ENCODE results near the gene CXCR5. TPM values are rescaled to one million over a fixed set of nuclear protein-coding genes. Genes with fewer than 3 reads are reported as not detected.
A peak's percentile ranks its signal among the peaks of the same experiment; 100 is the strongest.

The CXCR5 gene
- total and polyA plus RNA-seq, 8 donors, result 0.10 TPM; not detected in 7

- Histone ChIP-seq H3K27ac (no peak overlapping the region), H3K4me1 (no peaks in the 10 kb centered on the region), H3K4me3 (no peak overlapping the region), H3K27me3 (no peaks in the 10 kb centered on the region), H3K36me3 (no peaks in the 10 kb centered on the region), H3K9me3 (no peaks in the 10 kb centered on the region)
- TF ChIP-seq CTCF (IDR thresholded peaks at IDR 0.05), result no peak
- intact Hi-C loops (cut with DNase I), result no loop called here
- DNase-seq, result no peak
- ATAC-seq, result no peak
Observed at GRCh38 chr11:118857385-118857784, 26.3 kb upstream of the CXCR5 start.

- TF ChIP-seq CTCF (IDR thresholded peaks at IDR 0.05), result no peak
- ATAC-seq, result no peak
- intact Hi-C loops (cut with DNase I), result no loop called here
Observed at GRCh38 chr11:118859973-118860372, 23.7 kb upstream of the CXCR5 start.

DNA sequence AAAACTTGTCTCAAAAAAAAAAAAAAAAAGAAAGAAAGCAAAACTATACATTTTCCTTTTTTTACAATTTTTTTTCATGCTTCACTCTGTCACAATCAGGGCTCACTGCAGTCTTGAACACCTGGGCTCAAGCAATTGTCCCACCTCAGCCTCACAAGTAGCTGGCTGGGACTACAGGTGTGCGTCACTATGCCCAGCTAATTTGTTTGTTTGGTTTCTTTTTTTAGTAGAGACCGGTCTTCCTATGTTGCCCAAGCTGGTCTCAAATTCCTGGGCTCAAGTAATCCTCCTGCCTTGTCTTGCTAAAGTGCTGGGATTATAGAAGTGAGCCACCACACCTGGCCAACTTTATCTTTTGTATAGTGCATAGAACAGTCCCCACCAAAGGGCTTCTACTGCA, 15.0 kb upstream of the CXCR5 start:
- TF ChIP-seq CTCF (IDR thresholded peaks at IDR 0.05), result no peak
- H3K9me3 ChIP-seq, result no peaks in the 10 kb centered on the region
- no peak for ATAC-seq
- intact Hi-C loops (cut with DNase I), result no loop called here
- H3K4me1 ChIP-seq, result peaks cover 0 to 19% of the 10 kb centered on the region in 2 donors
- H3K36me3 ChIP-seq, result no peaks in the 10 kb centered on the region
- H3K4me3 ChIP-seq, result no peak overlapping the region
- DNase-seq, result peak in 1 of 4 donors; percentile 16
- no peak overlapping the region for H3K27ac ChIP-seq
- H3K27me3 ChIP-seq, result no peaks in the 10 kb centered on the region

More at GRCh38 chr11:118859973-118860372, 23.7 kb upstream of the CXCR5 start:
- Histone ChIP-seq H3K27ac (no peak overlapping the region), H3K4me1 (no peaks in the 10 kb centered on the region), H3K36me3 (no peaks in the 10 kb centered on the region), H3K4me3 (no peak overlapping the region), H3K9me3 (no peaks in the 10 kb centered on the region), H3K27me3 (no peaks in the 10 kb centered on the region)
- no peak for DNase-seq

DNA sequence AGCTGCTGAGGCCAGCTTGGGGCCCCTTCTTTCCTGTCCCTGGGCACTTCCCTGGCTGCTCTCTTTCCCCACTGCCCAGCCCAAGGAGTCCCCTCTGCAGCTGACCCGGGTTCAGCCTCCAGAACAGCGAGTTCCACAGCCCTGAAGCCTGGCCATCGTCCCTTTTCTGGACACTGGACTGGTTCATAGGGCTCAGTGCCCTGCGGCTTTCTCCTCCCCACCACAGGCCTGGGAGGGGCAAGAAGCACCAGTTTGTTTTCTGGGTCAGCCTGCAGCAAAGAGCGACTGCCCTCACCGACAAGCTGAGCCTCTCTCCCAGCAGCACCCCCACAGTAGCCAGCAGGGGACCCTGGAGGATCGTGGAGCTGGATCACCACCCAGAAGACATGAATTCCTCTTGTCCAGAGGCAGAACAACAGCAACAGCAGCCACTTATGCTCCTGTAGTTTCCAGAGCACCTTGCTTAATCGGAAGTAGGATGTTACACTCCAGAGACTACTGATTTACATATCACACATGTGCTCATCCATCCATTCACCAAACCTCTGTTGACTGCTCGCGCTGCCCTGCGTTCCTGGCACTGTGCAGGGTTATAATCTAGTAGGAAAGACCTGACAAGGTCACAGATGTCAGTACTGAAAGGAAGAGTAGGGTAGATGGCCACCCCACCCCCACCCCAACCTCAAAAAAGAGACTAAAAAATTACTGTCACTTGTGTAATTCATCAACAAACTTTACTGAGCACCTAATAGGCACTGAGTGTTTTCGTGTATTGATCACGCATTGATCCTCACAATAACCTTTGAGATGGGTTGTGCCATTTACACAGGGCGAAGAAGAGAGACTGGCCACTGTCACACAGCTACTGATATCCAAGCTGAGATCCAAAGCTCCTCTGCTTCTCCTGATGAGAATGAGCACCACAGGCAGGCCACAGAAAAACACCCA, 13.0 kb upstream of the CXCR5 start:
- intact Hi-C loops (cut with DNase I), result no loop called here
- no peaks in the 10 kb centered on the region for H3K27me3 ChIP-seq
- H3K4me1 ChIP-seq, result peaks cover 0 to 19% of the 10 kb centered on the region in 2 donors
- peak in 3 of 4 donors; percentile 18 to 71 (median 45) for DNase-seq
- H3K27ac ChIP-seq, result peak overlapping the region; percentile 79 to 82
- no peaks in the 10 kb centered on the region for H3K9me3 ChIP-seq
- peak; percentile 37 for ATAC-seq
- H3K36me3 ChIP-seq, result no peaks in the 10 kb centered on the region
- H3K4me3 ChIP-seq, result no peak overlapping the region
- no peak for TF ChIP-seq CTCF (IDR thresholded peaks at IDR 0.05)

DNA sequence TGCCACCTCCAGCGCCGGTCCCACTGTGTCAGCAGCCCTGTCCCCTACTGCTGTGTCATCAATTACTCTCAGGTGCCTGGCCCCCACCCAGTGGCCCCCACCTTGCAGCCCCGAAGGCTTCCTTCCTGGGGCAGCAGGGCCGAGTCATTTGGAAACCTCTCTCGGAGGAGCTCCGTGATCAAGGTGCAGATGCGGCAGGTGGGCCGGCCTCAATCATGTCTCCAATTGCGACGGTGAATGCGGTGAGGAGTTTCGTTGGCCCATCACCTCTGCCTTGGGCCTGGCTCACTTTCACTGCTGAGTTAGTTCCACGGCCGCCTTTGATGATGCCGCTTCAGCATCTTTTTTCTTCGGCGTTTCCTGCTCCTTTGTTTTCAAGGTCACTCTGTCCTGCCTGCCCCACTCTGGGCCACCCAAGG, 11.3 kb upstream of the CXCR5 start:
- DNase-seq (no peak), ATAC-seq (no peak)
- Histone ChIP-seq H3K27ac (no peak overlapping the region), H3K27me3 (no peaks in the 10 kb centered on the region), H3K36me3 (no peaks in the 10 kb centered on the region), H3K4me1 (peaks cover 0 to 35% of the 10 kb centered on the region in 2 donors), H3K9me3 (no peaks in the 10 kb centered on the region), H3K4me3 (no peak overlapping the region)
- no peak for TF ChIP-seq CTCF (IDR thresholded peaks at IDR 0.05)
- intact Hi-C loops (cut with DNase I), result no loop called here
